GM19455 (cell line): ENCODE results near the gene PEX14.

Experiments
- ATAC-seq: cut with Tn5 transposase; IDR thresholded peaks from one replicate; pipeline ENCODE4 v1.9.1; 2021; ENCODE audit not compliant: unreplicated experiment

The PEX14 gene

GRCh38 chr1:10516925-10517676, 42.4 kb downstream of the PEX14 start:
- ATAC-seq = no peak

GRCh38 chr1:10517677-10517982, 42.9 kb downstream of the PEX14 start:
- ATAC-seq = no peak

DNA sequence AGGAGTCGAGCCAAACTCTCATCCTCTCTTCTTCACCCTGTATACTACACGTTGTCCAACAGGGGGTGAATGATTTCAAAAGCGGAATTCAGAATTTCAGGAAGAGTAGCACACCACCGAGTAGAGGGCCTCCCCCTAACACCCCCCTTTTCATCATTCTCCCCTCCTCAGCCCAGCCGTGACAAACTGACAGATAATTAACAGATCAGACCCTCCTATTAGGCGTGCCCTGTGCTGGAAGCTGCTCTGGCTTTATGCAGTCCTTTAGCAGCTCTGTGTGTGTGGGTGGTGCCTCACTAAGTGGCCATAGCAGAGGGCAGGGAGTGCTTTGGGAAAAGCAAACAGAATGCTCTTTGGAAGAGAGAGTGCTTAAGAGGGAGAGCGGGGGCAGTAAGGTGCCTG, 44.3 kb downstream of the PEX14 start:
- no peak for ATAC-seq

DNA sequence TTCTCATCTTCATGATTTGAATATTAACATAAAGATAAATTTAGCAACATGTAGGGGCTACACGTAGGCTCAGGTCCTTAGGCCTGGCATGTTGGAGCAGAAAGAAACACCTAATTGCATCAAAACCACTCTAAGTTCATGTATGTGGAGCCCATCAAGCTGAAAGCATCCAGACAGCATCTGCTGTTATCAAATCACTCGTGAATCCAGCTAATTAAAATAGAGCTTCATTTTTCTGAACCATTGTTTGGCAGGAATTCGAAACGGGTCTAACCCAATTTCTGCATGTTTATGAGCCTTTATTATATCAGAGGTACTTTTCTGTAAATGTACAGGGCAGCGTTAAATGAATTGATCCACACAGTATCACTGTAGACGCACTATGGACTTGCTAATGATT, 45.7 kb downstream of the PEX14 start:
- ATAC-seq = no peak

DNA sequence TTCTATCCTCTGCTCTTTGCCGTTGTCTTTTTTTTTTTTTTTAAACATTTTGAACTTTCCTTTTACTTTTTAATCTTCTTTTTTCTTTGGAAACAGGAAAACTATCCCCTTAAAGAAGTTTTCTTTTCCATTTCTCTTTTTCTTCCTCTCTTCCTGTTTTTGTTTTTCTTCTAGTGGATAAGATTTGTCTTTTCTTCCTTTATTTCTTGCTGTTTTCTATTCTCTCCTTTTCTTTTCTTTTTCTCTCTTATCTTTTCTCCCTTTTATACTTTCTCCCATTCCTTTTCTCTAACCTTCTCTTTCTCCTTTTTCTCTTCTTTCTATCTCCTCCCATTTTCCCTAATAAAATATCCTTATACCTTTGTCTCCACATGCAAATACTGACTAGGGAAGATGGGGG, 46.2 kb downstream of the PEX14 start:
- ATAC-seq = no peak

GRCh38 chr1:10521537-10522157, 46.9 kb downstream of the PEX14 start:
- ATAC-seq = no peak

DNA sequence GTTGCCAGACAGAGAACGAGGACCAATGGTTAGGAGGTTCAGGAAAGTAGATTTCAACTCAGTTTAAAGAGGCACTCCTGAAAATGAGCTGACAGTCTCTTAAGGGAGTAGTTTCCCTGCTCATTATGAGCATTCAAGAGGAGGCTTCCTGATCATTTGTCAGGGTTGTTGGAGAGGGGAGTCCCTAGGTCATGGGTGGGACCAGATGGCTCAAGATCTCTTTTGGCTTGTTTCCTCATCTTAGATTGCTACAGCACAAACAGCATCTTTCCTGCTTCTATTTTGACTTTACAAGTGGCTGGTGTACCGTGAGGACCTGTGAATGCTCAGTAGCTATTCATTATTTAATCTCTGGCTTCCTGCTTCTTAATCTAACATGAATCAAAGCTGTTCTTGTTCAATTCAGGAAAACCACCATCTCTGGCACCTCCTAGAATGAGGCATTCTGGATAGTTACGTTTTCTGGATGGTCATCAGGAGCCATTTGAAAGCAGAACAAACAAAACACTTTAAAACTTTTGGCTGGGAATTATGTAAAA, 47.6 kb downstream of the PEX14 start:
- no peak for ATAC-seq

- no peak for ATAC-seq
These were observed 50.5 kb downstream of the PEX14 start for GRCh38 chr1:10525208-10525607.

DNA sequence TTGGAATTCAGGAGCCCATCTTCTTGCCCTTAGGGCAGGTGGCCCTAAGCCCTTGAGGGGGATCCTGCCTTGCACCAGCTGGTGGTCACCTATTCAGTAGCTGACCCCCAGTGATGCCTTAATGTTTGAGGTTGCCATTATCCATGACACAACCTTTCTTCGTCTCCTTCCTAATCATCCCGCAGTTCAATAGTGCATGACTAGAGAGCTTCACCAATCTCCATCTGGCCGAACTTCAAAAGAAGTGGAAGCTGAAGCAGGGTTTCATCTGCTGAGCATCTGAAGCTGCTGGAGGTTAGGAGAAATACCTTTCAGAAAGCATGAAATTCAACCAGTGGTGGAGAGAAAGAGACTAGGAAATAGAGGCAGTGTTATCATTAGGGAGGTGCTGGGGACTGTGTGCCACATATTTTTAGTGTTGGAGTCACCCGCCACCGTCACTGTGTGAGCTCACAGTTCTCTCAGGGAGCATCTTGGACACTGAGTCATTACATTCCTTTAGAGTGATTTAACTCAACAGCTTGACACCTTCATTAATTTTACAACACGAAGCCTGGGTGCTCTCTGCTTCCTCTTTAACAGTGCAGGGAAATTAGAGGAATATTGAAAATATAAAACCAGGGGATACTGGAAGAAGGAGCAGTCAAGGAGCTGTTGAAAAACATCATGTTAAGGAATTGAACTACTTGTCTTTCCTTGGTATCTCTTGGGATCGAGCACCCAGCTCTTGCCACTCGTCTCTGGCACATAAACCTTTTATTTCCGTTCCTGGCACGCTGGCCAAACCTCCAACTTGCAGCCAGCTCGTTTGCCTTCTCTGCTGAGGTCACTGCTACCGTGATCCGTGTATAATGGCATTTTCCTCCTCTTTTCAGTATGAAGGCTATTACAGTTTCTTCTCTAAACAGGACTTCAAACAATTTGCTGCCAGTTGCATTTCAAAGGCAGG, 53.6 kb downstream of the PEX14 start:
- no peak for ATAC-seq

GRCh38 chr1:10529091-10529490, 54.3 kb downstream of the PEX14 start:
- ATAC-seq = no peak

DNA sequence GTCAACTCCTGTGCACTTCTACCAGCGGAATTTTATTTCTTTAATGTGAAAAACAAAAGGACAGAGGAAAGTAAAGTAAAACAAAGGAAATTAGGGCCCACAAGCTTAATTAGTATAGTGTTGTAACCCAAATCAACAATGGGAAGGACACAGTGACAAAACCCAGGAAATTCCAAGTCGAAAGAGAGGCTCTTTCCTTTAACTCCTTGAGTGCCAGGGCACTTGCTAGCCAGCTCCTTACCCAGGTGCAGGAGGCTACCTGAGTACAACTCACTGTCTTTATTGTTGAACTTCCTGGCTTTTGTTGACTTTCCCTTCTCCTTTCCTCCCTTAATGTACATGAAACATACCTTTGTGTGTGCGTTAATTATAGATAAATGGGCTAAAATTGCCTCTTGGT, 55.0 kb downstream of the PEX14 start:
- ATAC-seq = no peak

- no peak for ATAC-seq
These were observed 55.6 kb downstream of the PEX14 start for GRCh38 chr1:10530281-10530740.

DNA sequence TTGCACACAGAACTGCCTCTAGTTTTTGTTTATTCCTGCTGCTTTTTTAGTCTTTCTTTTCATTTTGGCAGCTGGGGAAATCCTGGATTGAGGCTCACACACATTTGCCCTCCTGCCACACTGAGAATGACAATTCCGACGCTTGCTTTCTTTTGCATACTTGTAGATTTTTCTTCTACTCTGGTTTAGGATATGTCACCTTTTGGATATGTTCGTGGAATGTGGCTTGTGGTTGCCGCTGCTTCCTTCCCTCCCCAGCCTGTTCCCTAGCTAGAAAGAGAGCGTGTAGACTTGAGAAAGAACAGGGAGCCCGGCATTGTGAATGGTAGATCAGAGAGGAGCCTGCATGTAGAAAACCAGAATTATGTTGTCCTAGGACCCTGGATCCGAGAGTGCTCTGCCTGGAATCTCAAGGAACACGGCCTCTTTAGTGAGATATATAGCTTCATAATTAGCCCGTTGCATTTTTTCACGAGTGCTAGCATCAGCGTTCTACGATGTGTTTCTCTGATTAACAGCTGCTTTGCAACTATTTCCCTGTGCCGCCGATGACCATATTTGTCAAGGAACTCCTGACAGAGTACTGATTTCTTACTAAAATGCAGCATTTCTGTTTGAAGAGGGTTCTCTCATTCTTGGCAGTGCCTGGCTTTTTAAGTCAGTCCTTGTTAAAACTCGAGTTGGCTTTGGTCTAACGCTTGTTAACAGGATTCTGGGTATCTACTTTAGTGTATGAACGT, 56.2 kb downstream of the PEX14 start:
- ATAC-seq = no peak

DNA sequence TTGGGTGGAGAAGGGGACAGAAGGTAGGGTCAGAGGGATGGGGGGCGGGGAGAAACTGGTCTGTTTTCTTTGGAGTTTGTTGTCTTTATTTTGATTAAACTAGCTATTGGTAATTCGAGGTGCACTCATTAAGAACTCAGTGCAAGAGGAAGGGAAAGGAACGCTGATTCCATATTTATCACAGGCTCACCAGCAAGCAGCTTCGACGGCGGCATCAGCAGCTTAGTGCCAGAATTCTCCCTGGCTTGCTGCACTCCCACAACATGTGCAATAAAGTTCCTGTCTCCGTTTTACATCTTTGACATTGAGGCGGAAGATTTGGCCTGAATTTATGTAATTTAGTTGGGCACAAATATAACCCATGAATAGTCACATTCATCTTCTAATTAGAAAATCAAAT, 57.6 kb downstream of the PEX14 start:
- no peak for ATAC-seq

- no peak for ATAC-seq
These were observed 59.8 kb downstream of the PEX14 start for GRCh38 chr1:10534519-10534918.

GRCh38 chr1:10536133-10536770, 61.5 kb downstream of the PEX14 start:
- no peak for ATAC-seq

DNA sequence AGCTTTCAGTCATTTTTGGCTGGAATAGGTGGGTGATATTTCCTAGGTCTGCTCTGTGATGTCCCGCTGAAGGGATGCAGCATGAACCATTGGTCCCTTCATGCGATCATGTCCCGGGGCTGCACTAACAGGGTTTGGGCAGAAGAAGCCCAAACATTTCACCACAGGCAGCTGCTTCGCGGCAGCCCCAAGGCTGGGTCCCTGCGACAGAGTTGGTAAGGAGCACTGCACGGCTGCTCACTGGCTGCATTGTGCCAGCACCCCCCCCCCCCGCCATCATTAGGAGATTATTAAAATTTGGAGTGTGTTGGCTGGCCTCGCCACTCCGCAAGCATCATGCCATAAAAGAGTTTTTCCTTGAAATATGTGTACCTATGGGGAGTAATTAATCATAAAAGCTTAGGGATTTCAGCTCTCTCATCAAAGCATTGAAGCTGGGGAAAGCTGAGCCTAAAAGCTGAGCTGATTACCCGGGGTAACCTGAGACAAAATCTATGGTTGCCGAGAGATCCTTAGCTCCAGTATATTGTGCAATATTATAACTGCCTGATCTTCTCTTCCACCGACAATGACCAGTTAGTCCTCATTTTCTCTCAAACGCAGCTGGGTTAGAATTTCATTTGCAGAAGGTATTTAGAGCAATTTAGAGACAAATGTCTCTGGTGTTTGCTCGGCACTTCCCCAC, 62.5 kb downstream of the PEX14 start:
- ATAC-seq = no peak

- ATAC-seq = no peak
These were observed 64.1 kb downstream of the PEX14 start for GRCh38 chr1:10538646-10539355.

DNA sequence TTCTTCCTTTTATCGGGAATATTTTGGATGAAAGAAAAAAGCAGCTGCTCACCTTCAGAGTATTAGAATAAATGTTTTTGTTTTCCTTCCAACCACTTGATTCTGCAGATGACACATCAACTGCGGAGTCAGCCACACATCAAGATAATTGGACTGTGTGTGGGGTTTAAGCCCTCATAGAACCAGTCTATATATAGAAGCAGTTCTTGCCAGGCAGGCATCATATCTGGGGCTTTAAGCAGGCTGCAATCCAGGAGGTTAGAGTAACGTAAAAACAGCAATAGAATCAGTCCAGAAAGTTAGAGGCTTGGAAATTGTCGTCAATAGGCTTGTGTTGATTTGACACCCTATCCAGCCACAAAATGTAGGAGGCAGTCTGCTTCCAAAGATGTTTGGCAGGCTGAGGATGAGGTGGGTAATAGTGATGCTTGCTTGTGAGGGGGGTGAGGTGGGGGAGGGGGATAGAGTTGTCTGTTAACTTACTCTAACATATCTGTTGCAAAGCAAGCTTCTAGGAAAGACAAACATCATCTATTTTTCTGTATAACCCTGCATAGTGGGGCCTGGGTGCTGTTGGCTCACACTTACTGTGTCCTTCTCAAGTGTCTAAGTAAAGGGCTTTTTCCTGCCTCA, 64.8 kb downstream of the PEX14 start:
- no peak for ATAC-seq
